Psoas muscle (tissue), 8 donors: ENCODE measurements around the gene ZNF746. TPM values are rescaled to one million over a fixed set of nuclear protein-coding genes. Genes with fewer than 3 reads are reported as not detected.
A peak's percentile ranks its signal among the peaks of the same experiment; 100 is the strongest.

Experiments
- ATAC-seq, 4 donors: fragments of 200-7000 bp; cut with Tn5 transposase; one replicate each; pipeline ENCODE4 v1.9.1; 2020; ENCODE audit warnings: moderate library complexity in 3 of 4, mild to moderate bottlenecking in 2 of 4
- DNase-seq, 2 donors: peaks; one replicate each; pipeline ENCODE4 v3.0.0-alpha.2; 2020
- H3K27ac ChIP-seq: fragments of 200-600 bp; one replicate; pipeline ENCODE4 v1.8.0; 2022
- H3K27me3 ChIP-seq, 3 donors: fragments of 200-600 bp in 1 of 3; one replicate each; pipeline versions ENCODE4 v1.6.1 to v1.8.0; 2013 to 2022; ENCODE audit warnings: low read length in 2 of 3, mild to moderate bottlenecking in 2 of 3, moderate library complexity in 1 of 3; ENCODE audit not compliant: insufficient read depth in 3 of 3
- H3K36me3 ChIP-seq, 2 donors: fragments of 200-600 bp in 1 of 2; one replicate each; pipeline versions ENCODE4 v1.6.1 to v1.8.0; 2013 to 2022; ENCODE audit warnings: low read depth in 1 of 2, mild to moderate bottlenecking in 1 of 2, moderate library complexity in 1 of 2; ENCODE audit not compliant: insufficient read depth in 1 of 2
- H3K4me1 ChIP-seq: fragments of 200-600 bp; one replicate; pipeline ENCODE4 v1.8.0; 2022
- H3K4me3 ChIP-seq: fragments of 200-600 bp; one replicate; pipeline ENCODE4 v1.8.0; 2022; ENCODE audit warnings: mild to moderate bottlenecking
- H3K9me3 ChIP-seq: fragments of 200-600 bp; one replicate; pipeline ENCODE4 v1.8.0; 2022
- CTCF ChIP-seq: fragments of 200-600 bp; IDR thresholded peaks from one replicate; pipeline ENCODE4 v1.8.0; 2022; ENCODE audit warnings: antibody characterized with exemption
- WGBS, 3 donors: extraction: QIAGEN DNeasy Blood & Tissue Kit; methylation state at CpG; one replicate each; pipeline versions ENCODE4 v1.1.6 to v1.1.7; 2013; 5-methylcytosine and 5-hydroxymethylcytosine counted together
- intact Hi-C, 2 donors: fragments of 100-400 bp; cut with DNase I; formaldehyde crosslinking; loops; one replicate each; pipeline versions ENCODE4 v1.11.0 to v1.14.2; 2022
- polyA plus RNA-seq, 3 donors: library from polyadenylated mRNA; stranded (reverse); fragments of 200-250 nt; gene quantifications; one replicate each; pipeline ENCODE4 v1.2.3, GENCODE V29; 2013
- total RNA-seq, 4 donors: library from RNA; stranded (reverse); fragmentation: NEBNext Ultra II Directional in 2 of 4; extraction: Animal tissue kit (Norgen Biotek cat#: 25700) in 2 of 4; gene quantifications; one replicate each; pipeline versions ENCODE4 v1.2.1 to v1.2.4, GENCODE V29; 2021 to 2023
- donor health status: healthy with polysubstance abuse.
- donor health status: DM: no; HTN: no; CAD: no; lungs with moderate emphysema.
- donor health status: Bipolar disorder and iron deficiency.
- donor health status: healthy.
- donor health status: DM: yes; HTN: yes; CAD: no.
- donor health status: DM: no; HTN: no; CAD: no.
- donor health status: DM: no; HTN: no; CAD: no.
- donor health status: DM: yes; HTN: yes; CAD: no.

The ZNF746 gene
- total and polyA plus RNA-seq, 7 donors: 5.0 to 12.7 (median 8.5) TPM

- no peak overlapping the region for H3K4me3 ChIP-seq
- H3K4me1 ChIP-seq: peaks cover 2% of the 10 kb centered on the region
- intact Hi-C loops: loop anchor here in 1 of 2 donors (10.0 kb wide), 2 partner anchors 225 to 255 kb away; partner anchors contain the start of gene ZNF783
- no peaks in the 10 kb centered on the region for H3K27me3 ChIP-seq
- H3K27ac ChIP-seq: no peak overlapping the region
- H3K9me3 ChIP-seq: no peaks in the 10 kb centered on the region
- ATAC-seq: peak; percentile 69 to 80 (median 71)
- peak in 1 of 2 donors; percentile 42 for DNase-seq
- WGBS, 3 donors: 77 to 80% (median 78%) methylated on average over 15 of the region's 15 CpGs
- peaks cover 8 to 94% of the 10 kb centered on the region in 2 donors for H3K36me3 ChIP-seq
- peak; percentile 21 for TF ChIP-seq CTCF
Measured at GRCh38 chr7:149489391-149490024, 8.1 kb downstream of the ZNF746 start.

GRCh38 chr7:149479568-149479967, 18.0 kb downstream of the ZNF746 start:
- intact Hi-C loops: no loop called here
- Histone ChIP-seq H3K27ac (no peak overlapping the region), H3K4me3 (no peak overlapping the region), H3K9me3 (no peaks in the 10 kb centered on the region), H3K27me3 (no peaks in the 10 kb centered on the region), H3K36me3 (peaks cover 0 to 47% of the 10 kb centered on the region in 2 donors), H3K4me1 (no peaks in the 10 kb centered on the region)
- no peak for DNase-seq
- 98 to 99% (median 98%) methylated on average over 1 of the region's 1 CpG for WGBS, 3 donors
- no peak for ATAC-seq
- no peak for TF ChIP-seq CTCF

DNA sequence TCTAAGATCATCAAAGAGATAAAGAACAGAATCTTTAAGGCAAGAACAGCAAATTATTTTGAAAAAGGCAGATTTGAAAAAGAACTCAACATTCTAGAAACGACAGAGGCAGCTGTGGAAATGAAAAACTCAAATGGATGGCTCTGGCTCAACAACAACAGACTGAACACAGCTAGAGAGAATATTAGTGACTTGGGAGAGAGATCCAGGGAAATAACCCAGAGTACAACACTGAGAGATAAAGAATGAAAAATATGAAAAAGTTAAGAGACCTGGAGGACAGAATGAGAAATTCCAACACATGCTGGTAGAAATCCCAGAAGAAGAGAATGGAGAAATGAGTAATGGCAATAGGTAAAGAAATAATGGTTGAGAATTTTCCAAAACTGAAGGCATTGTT, 18.9 kb downstream of the ZNF746 start:
- ATAC-seq: no peak
- intact Hi-C loops: no loop called here
- Histone ChIP-seq H3K9me3 (no peaks in the 10 kb centered on the region), H3K36me3 (peaks cover 0 to 56% of the 10 kb centered on the region in 2 donors), H3K4me1 (no peaks in the 10 kb centered on the region), H3K27me3 (no peaks in the 10 kb centered on the region), H3K27ac (no peak overlapping the region), H3K4me3 (no peak overlapping the region)
- no peak for TF ChIP-seq CTCF
- WGBS, 3 donors: 89 to 99% (median 98%) methylated on average over 1 of the region's 1 CpG
- DNase-seq: no peak

GRCh38 chr7:149477494-149478443, 19.8 kb downstream of the ZNF746 start:
- no peak for DNase-seq
- Histone ChIP-seq H3K4me1 (no peaks in the 10 kb centered on the region), H3K27ac (no peak overlapping the region), H3K36me3 (peaks cover 4 to 65% of the 10 kb centered on the region in 2 donors), H3K4me3 (no peak overlapping the region), H3K9me3 (no peaks in the 10 kb centered on the region), H3K27me3 (no peaks in the 10 kb centered on the region)
- WGBS, 3 donors: 92 to 95% (median 93%) methylated on average over 18 of the region's 18 CpGs
- intact Hi-C loops: no loop called here
- ATAC-seq: peak in 1 of 4 donors; percentile 16
- no peak for TF ChIP-seq CTCF
